ENCODE data around the gene DPP10.

GRCh38 chr2:114926303-114926702, 483.9 kb downstream of the DPP10 start:
- TF ChIP-seq POLR2A (IDR thresholded peaks at IDR 0.05; ENCODE audit: low read depth) = no peak
- no peak for TF ChIP-seq POLR2AphosphoS5 (IDR thresholded peaks at IDR 0.05)

Measured in esophagus muscularis mucosa (tissue), 2 donors.